Stimulated activated CD4-positive, alpha-beta T cell treated with anti-CD3 and anti-CD28 coated beads, Interleukin-15, amount 100 ng/mL, for 48 hours (primary cell): ENCODE results near the gene ACTN4.

Experiments
- DNase-seq, 2 donors: peaks; one replicate each; pipeline ENCODE4 v3.0.0-alpha.2; 2020; ENCODE audit warnings: low read depth in 2 of 2

The ACTN4 gene

DNA sequence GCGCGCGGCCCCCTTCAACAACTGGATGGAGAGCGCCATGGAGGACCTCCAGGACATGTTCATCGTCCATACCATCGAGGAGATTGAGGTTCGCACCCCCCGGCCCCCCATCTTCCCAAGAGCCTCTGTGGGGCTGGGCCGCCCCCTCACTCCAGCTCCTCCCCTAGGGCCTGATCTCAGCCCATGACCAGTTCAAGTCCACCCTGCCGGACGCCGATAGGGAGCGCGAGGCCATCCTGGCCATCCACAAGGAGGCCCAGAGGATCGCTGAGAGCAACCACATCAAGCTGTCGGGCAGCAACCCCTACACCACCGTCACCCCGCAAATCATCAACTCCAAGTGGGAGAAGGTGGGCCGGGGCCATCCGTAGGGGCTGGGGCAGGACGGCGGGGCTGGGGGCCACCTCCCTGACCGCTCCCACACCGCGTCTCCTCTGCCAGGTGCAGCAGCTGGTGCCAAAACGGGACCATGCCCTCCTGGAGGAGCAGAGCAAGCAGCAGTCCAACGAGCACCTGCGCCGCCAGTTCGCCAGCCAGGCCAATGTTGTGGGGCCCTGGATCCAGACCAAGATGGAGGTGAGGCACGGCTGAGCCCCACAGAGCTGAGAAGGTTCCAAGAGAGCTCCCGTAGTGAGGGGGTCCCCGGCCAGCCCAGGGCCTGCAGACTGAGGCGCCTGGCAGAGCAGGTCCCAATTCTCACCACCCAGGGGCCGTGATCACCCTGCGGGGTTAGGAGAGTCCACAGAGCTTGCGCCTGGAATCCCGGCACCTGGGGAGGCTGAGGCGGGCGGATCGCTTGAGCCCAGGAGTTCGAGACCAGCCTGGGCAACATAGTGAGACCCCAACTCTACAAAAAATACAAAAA lies 76.8 kb downstream of the ACTN4 start:
- DNase-seq, result no peak

DNA sequence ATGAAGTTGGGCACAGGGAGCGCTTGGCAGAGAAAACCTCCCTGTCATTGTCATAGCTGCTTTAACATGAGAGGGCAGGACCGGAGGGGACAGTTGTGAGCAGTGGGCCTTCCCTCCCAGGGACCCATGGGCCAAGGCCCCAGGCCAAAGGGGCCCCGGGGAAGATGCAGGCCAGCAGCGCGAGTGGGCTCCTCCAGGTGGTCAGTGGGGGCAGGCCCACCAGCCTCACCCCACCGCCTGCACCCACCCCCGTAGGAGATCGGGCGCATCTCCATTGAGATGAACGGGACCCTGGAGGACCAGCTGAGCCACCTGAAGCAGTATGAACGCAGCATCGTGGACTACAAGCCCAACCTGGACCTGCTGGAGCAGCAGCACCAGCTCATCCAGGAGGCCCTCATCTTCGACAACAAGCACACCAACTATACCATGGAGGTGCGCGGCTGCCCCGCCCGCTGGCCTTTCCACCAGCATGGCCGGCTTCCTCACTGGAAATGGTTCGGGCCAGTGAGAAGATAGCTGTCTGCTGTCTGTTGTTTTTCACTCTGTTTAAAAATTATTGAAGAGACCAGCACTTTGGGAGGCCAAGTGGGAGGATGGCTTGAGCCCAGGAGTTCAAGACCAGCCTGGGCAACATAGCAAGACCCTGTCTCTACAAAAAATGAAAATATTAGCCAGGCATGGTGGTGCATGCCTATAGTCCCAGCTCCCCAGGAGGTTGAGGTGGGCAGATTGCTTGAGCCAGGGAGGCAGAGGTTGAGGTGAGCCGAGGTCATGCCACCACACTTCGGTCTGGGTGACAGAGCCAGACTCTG lies 78.2 kb downstream of the ACTN4 start:
- no peak for DNase-seq

DNA sequence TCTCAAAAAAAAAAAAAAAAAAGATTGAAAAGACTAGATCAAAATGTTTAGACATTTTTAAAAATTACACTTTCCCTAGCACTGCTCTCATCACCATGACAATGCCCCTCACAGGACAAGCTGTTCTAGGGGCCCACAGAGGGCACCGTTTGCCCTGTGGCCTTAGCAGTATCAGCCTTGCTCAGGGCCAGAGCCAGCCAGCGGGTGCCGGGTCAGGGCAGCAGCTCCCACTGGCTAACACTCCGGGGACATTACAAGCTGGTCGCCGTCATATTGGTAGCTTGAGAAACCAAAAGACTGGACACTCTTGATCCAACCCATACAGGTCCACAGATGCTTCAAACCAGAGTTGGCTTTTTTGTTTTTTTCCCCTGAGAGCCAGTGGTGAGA lies 78.8 kb downstream of the ACTN4 start:
- no peak for DNase-seq

DNA sequence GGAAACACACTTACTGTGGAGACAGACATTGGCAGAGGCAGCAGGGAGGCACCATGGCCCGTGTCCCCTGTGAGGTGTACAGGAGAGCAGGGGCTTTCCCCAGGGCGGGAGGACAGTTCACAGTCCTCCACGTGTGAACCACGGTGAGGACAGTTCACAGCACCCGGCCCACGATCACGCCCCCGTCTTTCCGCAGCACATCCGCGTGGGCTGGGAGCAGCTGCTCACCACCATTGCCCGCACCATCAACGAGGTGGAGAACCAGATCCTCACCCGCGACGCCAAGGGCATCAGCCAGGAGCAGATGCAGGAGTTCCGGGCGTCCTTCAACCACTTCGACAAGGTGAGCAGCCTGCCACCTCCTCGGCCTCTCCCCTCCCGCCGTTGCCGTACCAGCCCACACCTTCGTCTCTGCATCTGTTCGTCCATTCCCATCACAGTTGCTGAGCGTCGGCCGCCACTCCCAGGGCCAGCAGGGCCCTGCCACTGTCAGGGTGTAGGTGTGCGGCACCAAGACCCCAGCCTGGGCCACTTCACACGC lies 79.4 kb downstream of the ACTN4 start:
- no peak for DNase-seq

DNA sequence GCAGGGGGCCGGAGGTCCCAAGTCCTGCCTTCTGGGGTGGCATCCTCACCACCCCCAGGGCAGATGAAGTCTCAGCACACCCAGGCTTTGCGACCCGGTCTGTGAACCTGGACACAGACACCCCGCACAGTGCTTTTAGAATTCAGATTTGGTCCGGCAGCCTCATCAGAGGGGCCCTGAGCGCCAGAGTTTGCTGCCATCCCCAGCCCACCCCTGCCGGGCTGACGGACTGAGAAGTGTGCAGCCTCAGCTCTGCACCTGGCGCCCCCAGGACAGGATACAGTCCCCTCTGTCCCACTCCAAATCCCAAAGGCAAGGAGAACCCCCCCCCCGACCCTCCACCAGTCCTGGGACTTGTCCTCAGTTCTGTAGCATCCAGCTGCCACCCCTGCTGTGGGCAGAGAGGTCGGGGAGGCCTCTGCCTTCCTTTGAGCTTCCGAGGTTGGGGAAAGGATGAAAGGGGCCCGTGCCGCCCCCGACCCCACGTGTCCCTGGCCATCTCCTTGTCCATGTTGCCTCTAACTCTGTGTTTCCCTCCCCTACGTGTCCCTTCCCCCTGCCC lies 79.9 kb downstream of the ACTN4 start:
- no peak for DNase-seq

DNA sequence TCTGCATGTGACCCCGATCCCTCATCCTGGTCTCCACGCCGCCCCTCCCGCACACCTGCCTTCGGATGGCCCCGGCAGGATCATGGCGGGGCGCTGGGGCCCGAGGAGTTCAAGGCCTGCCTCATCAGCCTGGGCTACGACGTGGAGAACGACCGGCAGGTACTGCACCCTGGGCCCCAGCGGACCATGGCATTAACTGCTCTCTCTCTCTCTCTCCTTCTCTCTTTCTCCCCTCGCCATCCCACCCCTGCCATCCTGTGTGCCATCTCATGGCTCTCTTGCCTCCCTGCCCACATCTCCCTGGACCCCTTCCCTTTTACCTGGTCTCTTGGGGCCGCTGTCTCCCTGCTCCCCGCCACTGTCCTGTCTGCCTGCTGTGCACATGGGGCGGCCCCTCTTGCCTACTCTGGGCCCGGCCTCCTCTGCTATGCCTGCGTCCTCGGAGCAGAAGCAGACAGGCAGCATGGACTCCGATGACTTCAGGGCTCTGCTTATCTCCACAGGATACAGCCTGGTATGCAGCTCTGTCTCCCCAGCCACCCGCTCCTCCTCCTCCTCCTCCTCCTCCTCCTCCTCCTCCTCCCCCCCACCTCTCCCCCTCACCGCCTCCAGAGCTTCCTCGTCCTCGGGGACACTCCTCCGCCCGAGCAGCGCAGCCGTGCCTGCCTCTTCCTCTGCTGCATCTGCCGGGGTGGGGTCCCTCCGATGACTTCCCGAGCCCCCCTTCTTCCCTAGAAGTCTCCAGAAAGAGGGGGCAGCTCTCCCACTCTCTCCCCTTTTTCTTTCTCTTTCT lies 80.6 kb downstream of the ACTN4 start:
- no peak for DNase-seq

DNA sequence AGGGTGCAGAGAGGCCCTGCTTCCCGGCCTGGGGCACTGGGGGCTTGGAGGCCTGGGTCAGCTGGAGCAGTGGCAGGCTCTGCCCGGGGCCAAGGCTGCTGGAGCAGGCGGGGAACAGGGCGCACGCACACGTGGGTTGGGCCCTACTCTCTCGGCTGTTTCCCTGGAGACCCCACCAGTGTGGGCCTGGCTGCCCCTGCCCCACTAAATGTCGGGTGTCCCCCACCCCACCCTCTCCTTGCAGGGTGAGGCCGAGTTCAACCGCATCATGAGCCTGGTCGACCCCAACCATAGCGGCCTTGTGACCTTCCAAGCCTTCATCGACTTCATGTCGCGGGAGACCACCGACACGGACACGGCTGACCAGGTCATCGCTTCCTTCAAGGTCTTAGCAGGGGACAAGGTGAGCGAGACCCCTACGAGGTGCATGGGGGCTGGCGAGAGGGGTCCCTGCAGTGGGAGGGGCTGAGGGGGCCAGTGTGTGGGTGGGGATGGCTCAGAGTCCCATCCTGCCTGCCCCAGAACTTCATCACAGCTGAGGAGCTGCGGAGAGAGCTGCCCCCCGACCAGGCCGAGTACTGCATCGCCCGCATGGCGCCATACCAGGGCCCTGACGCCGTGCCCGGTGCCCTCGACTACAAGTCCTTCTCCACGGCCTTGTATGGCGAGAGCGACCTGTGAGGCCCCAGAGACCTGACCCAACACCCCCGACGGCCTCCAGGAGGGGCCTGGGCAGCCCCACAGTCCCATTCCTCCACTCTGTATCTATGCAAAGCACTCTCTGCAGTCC lies 81.5 kb downstream of the ACTN4 start:
- DNase-seq, result no peak

DNA sequence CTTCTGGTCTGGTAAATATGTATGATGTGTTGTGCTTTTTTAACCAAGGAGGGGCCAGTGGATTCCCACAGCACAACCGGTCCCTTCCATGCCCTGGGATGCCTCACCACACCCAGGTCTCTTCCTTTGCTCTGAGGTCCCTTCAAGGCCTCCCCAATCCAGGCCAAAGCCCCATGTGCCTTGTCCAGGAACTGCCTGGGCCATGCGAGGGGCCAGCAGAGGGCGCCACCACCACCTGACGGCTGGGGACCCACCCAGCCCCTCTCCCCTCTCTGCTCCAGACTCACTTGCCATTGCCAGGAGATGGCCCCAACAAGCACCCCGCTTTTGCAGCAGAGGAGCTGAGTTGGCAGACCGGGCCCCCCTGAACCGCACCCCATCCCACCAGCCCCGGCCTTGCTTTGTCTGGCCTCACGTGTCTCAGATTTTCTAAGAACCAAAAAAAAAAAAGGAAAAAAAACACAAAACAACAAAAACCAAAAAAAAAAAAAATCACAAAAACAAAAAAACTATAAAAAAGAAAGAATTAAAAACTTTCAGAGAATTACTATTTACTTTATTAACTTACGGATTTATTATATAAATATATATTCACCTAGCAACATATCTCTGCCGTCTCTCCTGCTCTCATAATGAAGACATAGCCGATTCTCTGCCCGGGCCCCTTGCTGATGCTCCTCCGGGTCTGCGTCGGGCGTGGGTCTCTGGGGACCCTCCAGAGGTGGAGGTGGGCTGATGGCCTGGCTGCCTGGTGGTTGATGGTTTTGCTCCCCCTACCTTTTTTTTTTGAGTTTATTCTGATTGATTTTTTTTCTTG lies 82.4 kb downstream of the ACTN4 start:
- DNase-seq, result peak; percentile 51 to 76

DNA sequence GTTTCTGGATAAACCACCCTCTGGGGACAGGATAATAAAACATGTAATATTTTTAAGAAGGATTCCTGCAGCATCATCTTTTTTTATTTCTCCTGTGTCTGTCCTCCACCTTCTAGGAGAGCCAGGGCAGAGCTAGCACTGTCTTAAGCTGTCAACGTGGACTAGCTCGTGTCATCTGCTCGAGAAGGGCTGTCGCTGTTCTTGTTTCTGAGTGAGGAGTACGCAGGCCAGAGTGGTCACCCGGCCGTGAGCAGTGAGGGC lies 83.0 kb downstream of the ACTN4 start:
- no peak for DNase-seq

DNA sequence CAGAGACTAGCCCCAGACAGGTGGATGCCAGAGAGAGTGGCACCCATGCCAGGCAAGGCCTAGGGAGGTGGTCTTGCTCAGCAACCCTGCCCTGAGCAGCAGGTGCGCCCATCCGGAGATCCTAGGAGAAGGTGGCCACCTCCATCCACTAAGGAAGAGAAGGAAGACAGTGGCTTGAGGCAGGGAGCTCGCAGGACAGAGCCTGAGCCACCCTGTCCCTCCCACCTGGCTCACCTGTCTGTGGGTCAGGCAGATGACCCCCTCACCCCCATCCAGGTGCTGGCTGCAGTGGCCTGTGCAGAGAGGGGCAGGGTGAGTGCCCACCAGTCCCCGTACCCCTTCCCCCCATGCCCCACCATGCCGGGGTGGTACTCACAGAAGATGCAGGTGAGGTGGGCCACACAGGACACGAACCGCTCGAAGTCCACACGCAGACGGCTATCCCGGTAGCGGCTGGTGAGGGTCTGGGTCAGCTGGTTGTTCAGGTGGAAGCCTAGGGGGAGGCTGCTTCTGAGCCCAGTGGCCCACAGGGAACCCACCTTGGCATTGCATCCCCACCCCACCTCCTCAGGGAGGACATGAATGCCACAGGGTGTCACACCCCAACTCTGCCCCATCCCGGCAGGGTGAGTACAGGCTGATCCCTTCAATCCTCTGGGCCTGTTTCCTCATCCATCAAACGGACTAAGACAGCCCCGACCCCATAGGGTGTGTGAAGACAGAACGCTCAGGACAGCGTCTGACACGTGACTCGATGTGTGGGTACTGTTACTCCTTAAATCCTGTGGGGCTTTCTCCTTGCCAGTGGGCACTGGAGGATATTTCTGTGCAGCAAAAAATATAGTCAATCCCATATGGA lies 83.5 kb downstream of the ACTN4 start:
- DNase-seq, result no peak

DNA sequence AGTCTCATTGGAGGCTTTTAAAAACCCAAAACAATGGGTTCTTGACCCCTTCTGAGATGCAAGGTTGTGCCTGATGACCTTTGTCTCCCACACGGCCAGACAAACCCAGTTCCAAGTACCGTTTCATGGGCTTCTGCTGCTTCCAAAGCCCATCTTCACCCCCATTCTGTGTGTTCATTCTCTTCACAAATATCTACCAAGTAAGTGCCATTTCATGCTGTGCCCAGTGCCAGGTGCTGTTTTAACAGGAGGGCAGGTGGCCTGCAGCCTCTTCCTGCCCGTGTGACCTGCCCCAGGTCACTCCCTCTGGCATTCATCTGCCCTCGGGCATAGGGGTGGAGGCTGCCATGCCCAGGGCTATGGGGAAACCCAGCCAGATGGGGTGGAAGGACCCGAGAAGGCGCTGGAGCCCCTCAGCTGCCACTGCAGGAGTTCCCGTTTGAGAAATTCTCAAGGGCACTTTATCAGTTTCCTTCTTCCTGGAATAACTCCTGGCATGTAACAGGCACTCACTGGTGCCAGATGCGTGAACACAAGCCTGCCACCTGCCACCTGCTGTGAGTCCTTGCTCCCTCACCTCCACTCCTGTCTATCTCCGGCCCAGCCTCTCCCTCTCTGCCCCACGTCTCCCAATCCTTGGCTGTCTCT lies 84.3 kb downstream of the ACTN4 start:
- DNase-seq, result no peak

DNA sequence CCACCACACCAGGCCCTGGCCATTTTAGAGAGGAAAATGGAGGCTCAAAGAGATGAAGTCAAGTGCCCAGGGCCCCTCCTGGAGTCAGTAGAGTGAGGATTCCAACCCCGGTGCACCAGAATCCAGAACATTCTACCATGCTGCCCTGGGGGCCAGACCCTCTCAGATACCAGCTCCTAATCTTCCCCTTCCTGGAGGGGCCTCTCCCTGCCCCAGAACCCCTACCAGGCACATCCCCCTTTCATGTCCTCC lies 85.7 kb downstream of the ACTN4 start:
- no peak for DNase-seq

DNA sequence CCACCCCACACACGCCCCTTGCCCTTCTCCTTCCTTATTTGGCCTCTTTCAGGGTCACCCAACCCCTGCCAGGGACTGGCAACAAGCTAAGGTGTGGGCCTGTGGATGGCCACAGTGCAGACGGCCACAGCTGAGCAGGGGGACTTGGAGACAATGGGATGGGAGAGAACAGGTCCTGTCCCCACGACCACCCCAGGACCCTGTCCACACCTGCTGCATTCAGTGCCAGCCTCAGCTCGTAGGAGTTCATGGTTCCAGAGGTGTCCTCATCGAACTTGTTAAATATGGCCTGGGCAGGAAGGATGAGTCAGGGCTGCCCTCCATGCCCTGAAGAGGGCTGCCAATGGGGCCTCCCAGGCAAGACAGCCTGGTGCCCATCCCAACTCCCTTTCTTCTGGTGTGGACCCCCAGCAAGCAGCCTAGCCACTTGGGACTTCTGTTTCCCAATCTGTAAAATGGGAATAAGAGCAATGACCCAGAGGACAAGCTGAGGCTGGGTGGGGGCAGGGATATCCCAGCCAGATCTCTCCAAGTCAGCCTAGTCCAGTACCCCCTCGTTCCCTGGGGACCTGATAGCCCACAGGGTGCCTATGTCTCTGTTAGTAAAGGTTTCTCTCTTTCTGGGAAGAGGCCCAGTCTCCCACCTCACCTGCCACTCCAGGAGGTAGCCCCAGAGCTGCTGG lies 86.2 kb downstream of the ACTN4 start:
- DNase-seq, result no peak

DNA sequence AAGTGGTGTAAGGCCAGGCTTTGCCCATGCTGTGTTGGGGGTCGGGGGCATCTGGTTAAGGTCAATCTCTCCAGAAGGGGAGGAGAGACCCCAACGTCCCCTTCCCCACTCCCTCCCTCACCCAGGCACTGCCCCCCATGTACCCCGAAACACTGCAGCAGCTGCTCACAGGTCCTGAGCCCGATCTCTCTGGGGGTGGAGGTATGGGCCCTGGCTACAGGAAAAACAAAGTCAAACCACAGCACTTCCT lies 86.7 kb downstream of the ACTN4 start:
- no peak for DNase-seq

DNA sequence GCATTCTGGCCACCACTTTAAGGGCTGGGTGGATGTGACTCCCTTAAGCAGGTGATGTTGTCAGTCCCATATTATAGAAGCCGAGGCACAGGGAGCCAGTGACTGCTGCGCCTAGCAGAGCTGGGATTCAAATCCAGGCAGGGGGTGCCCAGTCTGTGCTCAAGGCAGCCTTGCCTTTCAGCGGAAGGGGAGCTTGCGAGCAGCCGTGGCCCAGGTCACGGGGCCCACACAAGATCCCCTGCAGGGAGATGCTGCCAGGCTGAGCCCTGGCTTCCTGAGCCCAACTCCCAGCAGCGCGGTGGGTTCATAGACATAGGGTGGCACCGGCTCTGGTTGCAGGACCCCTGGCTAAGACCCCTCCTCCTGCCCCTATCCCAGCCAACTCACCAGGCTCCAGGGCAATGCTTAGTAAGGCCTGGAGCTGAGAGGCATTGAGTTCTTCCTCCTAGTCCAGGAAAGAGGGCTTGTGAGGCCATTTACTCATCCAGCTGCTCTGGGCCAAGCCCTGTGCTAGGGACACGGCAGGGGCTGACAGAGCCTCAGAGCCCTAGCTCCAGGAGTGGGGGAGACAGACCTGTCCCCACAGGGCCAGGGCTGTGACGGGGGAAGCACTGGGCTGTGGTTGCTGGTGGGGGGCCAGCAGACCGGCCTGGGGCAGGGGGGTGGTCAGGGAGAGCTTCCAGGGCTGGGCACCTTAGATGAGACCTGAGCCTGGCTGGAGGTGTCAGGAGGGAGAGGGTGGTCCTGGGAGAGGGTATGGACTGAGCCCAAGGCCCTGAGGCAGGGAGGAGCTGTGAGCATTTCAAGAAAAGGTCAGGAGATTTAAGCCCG lies 87.2 kb downstream of the ACTN4 start:
- DNase-seq, result no peak

DNA sequence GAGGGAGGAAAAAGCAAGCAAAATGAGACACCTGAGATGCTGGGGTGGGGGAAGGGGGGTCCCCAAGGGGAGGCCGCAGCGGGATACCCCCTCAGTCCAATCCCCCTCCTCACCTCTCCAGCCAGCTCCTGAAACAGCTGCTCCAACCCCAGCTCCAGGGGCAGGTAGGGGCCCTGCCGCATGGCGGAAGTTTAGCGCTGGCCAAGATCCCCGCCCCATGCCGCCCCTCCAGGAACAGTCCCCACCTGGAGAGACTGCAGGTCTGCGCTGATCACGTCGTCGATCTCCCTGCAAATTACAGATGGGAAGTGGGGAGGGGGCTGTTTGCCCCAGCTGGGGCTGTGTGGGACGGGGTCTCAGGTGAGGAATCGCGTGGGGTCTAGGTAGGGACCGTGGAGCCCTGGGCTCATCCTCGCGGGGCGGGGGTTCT lies 87.8 kb downstream of the ACTN4 start:
- no peak for DNase-seq

DNA sequence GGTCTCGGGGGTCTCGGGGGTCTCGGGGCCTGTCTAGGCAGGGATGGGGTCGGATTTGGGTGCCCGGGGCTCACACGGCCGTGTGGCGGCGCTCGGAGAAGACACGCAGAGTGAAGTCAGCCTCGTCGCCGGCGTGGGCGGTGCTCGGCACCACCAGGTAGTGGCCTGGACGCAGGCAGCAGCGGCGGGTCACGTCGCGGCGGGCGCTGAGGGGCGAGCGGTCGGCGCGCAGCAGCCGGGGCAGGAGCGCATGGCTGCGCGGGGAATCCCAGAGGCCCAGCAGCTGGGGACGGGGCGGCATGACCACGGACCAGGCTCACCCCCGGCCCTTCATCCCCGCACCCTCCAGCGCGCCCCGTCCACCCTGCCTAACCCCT lies 88.6 kb downstream of the ACTN4 start:
- DNase-seq, result peak; percentile 43 to 55
